ENCODE results near the gene SATL1. TPM values are rescaled to one million over a fixed set of nuclear protein-coding genes. Genes with fewer than 3 reads are reported as not detected.

Gene SATL1
- total RNA-seq, 2 donors from 2014 or later: 0.80 TPM; not detected in 1

DNA sequence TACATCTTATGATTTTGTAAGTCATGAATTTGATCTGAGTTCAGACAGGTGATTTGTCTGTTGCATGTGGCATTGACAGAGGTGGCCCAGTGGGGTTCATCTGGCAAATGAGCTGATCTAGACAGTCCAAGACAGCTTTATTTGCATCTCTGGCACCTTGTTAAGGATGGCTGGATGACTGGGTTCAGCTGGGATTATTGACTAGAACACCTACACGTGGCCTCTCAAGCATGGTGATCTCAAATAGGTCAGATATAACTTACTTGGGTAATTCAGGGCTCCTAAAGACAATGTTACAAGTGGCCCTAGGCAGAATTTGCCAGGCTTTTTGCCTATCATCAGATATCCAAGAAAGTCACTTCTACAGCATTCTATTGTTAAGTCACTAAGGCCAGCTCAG lies 192.0 kb downstream of the SATL1 start:
- Histone ChIP-seq H3K27me3 (replicated peaks; ENCODE audit: insufficient read depth) (no peaks in the 10 kb centered on the region), H3K4me1 (replicated peaks) (no peaks in the 10 kb centered on the region), H3K9me3 (no peaks in the 10 kb centered on the region), H3K36me3 (no peaks in the 10 kb centered on the region), H3K27ac (no peak overlapping the region), H3K4me3 (no peak overlapping the region)
- TF ChIP-seq POLR2A (IDR thresholded peaks at IDR 0.05) (no peak), POLR2AphosphoS5 (IDR thresholded peaks at IDR 0.05) (no peak), CTCF (IDR thresholded peaks at IDR 0.05) (no peak)
- intact Hi-C loops (cut with DNase I): loop anchor here (5.0 kb wide), 1 partner anchor 319 kb away; no protein-coding TSS in a partner anchor
- 64% methylated on average over 1 of the region's 1 CpG for WGBS
- DNase-seq (ENCODE audit: low spot score): no peak

Other genes with a start within 250 kb of the SATL1 start
- 10 to 100 TPM in 1 of 2 donors, 1 to 10 TPM in 1; 9.9 to 10.8 TPM for gene APOOL, start 239.9 kb downstream of the SATL1 start, total RNA-seq
- 10 to 100 TPM in 1 of 2 donors, 1 to 10 TPM in 1; 2.2 to 75.2 TPM for gene ZNF711, start 212 bp upstream of the SATL1 start, total RNA-seq
- 1 to 10 TPM; 3.6 to 4.6 TPM for gene POF1B, start 135.9 kb upstream of the SATL1 start, total RNA-seq

Data from prostate gland (tissue), 2 donors.